ENCODE measurements around the gene BEND3.

The BEND3 gene

DNA sequence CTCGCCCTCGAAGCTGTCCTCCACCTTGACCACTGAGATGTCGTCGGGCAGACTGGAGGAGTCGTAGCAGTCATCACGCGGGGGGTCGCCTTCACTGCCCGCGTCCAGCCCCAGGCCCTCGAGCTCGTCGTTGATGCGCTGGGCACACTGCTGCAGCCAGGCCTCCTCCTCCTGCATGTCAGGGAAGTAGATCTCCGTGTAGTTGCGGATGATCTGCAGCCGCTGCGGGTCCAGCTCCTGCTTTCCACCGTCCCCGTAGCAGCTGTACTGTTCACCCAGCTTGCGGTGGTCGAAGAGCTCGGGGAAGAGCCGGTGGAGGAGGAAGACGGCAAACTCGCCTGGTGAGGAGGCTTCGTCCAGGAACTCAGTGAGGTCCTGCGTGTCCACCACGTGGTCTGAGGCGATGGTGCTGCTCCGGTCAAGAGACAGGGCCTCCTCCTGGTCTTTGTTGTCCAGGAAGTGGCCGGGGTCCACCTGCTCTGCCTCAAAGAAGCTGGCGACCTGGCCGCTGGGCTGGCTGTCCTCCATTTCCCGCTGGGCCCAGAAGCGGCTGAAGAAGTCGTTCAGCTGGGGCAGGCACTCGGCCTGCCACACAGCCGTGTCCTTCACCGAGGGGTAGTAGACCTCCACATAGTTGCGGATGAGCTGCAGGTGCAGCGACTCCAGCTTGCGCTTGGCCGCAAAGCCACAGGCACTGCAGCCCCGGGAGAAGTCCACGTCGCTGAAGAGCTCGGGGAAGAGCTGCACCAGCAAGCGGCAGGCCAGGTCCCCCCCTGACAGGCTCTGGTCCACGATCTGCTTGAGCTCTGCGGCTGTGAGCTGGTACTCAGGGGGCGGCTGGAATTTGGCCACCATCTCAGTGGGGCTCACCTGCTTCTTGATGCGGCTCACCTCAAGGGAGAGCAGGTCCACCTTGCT is 45.4 kb downstream of the BEND3 start:
- H3F3A ChIP-seq (ENCODE audit: insufficient read depth, low read length) = peaks cover 4% of the 10 kb centered on the region; the same call in 1 of the 2 replicates
- no peaks in the 10 kb centered on the region for H3K9me2 ChIP-seq (replicated peaks; ENCODE audit: insufficient read depth, low read length)
- H3K9ac ChIP-seq (ENCODE audit: low read length) = no peak overlapping the region
- no peak overlapping the region for H3K4me3 ChIP-seq (ENCODE audit: low read length)
- H4K20me1 ChIP-seq (ENCODE audit: insufficient read depth, low read length) = no peaks in the 10 kb centered on the region
- TF ChIP-seq EZH2phosphoT487 (IDR thresholded peaks at IDR 0.05; ENCODE audit: low read length) = no peak
- TF ChIP-seq EZH2 (optimal IDR thresholded peaks at IDR 0.05; ENCODE audit: low read depth, low read length) = no peak
- TF ChIP-seq, protein P1, sequence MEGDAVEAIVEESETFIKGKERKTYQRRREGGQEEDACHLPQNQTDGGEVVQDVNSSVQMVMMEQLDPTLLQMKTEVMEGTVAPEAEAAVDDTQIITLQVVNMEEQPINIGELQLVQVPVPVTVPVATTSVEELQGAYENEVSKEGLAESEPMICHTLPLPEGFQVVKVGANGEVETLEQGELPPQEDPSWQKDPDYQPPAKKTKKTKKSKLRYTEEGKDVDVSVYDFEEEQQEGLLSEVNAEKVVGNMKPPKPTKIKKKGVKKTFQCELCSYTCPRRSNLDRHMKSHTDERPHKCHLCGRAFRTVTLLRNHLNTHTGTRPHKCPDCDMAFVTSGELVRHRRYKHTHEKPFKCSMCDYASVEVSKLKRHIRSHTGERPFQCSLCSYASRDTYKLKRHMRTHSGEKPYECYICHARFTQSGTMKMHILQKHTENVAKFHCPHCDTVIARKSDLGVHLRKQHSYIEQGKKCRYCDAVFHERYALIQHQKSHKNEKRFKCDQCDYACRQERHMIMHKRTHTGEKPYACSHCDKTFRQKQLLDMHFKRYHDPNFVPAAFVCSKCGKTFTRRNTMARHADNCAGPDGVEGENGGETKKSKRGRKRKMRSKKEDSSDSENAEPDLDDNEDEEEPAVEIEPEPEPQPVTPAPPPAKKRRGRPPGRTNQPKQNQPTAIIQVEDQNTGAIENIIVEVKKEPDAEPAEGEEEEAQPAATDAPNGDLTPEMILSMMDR (IDR thresholded peaks at IDR 0.05; ENCODE audit: low read length) = no peak
- no peak overlapping the region for H3K4me2 ChIP-seq (ENCODE audit: low read depth, low read length)
- no peak overlapping the region for H2AFZ ChIP-seq (ENCODE audit: low read length)
- H3K27me3 ChIP-seq (replicated peaks; ENCODE audit: insufficient read depth, low read length) = no peaks in the 10 kb centered on the region
- H3K9me3 ChIP-seq (replicated peaks; ENCODE audit: insufficient read depth, low read length) = no peaks in the 10 kb centered on the region
- H3K79me2 ChIP-seq (ENCODE audit: low read length) = no peaks in the 10 kb centered on the region
- DNase-seq = no peak
- H3K4me1 ChIP-seq (ENCODE audit: low read length) = peaks cover 9% of the 10 kb centered on the region
- H3K27ac ChIP-seq (ENCODE audit: low read length) = no peak overlapping the region
- no peaks in the 10 kb centered on the region for H3K36me3 ChIP-seq (replicated peaks; ENCODE audit: insufficient read depth, low read length)

DNA sequence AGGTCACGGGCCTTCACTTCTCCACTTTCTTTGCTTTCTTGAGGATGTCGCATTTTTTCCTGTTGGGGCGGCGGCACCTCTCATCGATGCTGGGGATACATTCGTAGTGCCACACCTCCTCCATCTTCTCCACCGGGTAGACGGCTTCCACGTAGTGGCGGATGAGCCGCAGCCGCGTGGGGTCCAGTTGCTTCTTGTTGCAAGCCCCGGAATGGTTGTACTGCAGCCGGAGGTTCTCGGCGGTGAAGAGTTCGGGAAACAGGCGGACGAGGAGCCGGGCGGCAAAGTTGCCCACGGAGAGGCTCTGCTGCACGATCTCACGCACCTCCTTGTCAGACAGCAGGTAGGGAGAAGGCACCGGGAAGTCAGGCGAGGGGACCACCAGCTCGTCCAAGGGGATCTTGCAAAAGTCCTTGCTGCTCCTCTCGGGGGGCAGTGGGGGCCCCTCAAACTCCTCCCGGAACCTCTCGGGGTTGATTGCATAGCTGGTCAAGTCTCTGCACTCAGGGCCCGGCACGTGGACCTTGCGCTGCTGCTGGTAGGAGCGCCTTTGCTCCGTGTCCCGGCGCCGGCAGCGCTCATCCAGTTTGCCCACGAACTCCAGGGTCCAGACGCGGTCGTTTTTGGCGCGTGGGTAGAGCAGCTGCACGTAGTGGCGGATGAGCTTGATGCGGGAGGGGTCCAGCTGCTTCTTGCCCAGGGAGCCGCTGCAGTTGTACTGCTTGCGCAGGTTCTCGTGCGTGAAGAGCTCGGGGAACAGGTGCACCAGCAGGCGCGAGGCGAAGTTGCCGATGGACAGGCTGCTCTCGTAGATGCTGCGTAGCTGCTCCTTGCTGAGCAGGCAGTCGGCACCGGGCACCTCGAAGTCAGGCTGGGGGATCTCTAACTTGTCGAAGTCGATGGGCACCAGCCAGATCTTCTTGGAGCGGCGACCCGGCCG is 46.4 kb downstream of the BEND3 start:
- Histone ChIP-seq H3K36me3 (replicated peaks; ENCODE audit: insufficient read depth, low read length) (no peaks in the 10 kb centered on the region), H3K79me2 (ENCODE audit: low read length) (no peaks in the 10 kb centered on the region), H4K20me1 (ENCODE audit: insufficient read depth, low read length) (no peaks in the 10 kb centered on the region), H2AFZ (ENCODE audit: low read length) (no peak overlapping the region), H3F3A (ENCODE audit: insufficient read depth, low read length) (peaks cover 10% of the 10 kb centered on the region), H3K27ac (ENCODE audit: low read length) (no peak overlapping the region), H3K4me3 (ENCODE audit: low read length) (no peak overlapping the region), H3K27me3 (replicated peaks; ENCODE audit: insufficient read depth, low read length) (no peaks in the 10 kb centered on the region), H3K9me2 (replicated peaks; ENCODE audit: insufficient read depth, low read length) (no peaks in the 10 kb centered on the region), H3K9ac (ENCODE audit: low read length) (no peak overlapping the region), H3K4me1 (ENCODE audit: low read length) (peaks cover 17% of the 10 kb centered on the region), H3K4me2 (ENCODE audit: low read depth, low read length) (no peak overlapping the region), H3K9me3 (replicated peaks; ENCODE audit: insufficient read depth, low read length) (no peaks in the 10 kb centered on the region)
- DNase-seq = no peak
- no peak for TF ChIP-seq EZH2 (optimal IDR thresholded peaks at IDR 0.05; ENCODE audit: low read depth, low read length)
- TF ChIP-seq EZH2phosphoT487 (IDR thresholded peaks at IDR 0.05; ENCODE audit: low read length) = no peak
- TF ChIP-seq, protein P1 (IDR thresholded peaks at IDR 0.05; ENCODE audit: low read length) = no peak

DNA sequence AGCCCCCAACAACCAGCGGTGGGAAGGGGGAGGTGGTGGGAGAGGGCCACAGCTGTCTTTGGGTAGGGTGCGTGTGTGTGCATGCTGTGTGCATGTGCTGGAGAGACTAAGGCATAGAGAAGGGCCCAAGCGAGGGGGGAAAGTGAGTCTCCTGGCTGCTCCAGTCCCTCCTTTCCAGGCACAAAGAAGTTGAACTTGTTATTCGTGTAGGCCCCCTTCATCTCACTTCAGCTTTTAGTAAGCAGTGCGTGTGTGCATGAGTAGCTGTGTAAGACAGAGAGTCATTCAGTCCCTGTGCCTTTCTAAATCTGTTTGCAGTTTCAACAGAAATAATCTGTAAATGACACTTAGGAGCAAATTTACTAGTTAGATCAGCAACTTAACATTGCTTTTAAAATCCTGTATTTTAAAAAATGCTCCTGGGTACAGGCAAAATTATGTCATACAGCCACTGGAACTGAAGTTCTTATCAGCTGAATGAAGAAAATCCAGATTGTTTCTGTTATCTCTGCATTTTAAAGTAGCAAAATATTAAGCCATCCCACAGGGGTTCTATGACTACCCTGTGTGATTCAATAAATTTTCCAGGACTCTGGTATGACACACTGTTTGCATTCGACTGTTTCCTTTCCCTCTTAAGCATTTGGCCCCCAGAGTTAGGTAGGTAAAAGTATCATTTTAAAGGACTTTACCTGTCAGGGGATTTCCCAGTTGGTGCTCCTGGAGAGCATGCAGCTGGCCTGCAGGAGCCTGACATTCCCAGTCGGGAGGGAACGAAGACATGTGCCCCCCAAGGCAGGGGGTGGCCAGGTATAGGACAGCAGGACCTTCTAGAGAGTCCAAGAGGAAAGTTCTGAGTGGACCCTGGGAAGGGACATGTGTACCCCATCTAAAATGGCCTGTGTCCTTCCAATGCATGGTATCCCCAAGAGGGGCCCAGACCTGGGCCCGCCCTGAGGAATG is 48.3 kb downstream of the BEND3 start:
- H3K36me3 ChIP-seq (replicated peaks; ENCODE audit: insufficient read depth, low read length) = no peaks in the 10 kb centered on the region
- no peaks in the 10 kb centered on the region for H4K20me1 ChIP-seq (ENCODE audit: insufficient read depth, low read length)
- H2AFZ ChIP-seq (ENCODE audit: low read length) = no peak overlapping the region
- H3K4me2 ChIP-seq (ENCODE audit: low read depth, low read length) = no peak overlapping the region
- DNase-seq = no peak
- peaks cover 33% of the 10 kb centered on the region for H3K4me1 ChIP-seq (ENCODE audit: low read length)
- no peaks in the 10 kb centered on the region for H3K9me2 ChIP-seq (replicated peaks; ENCODE audit: insufficient read depth, low read length)
- H3K27me3 ChIP-seq (replicated peaks; ENCODE audit: insufficient read depth, low read length) = no peaks in the 10 kb centered on the region
- no peak overlapping the region for H3K9ac ChIP-seq (ENCODE audit: low read length)
- H3K79me2 ChIP-seq (ENCODE audit: low read length) = no peaks in the 10 kb centered on the region
- no peaks in the 10 kb centered on the region for H3K9me3 ChIP-seq (replicated peaks; ENCODE audit: insufficient read depth, low read length)
- TF ChIP-seq EZH2 (optimal IDR thresholded peaks at IDR 0.05; ENCODE audit: low read depth, low read length) (no peak), EZH2phosphoT487 (IDR thresholded peaks at IDR 0.05; ENCODE audit: low read length) (no peak)
- TF ChIP-seq, protein P1 (IDR thresholded peaks at IDR 0.05; ENCODE audit: low read length) = no peak
- H3F3A ChIP-seq (ENCODE audit: insufficient read depth, low read length) = peaks cover 18% of the 10 kb centered on the region
- no peak overlapping the region for H3K27ac ChIP-seq (ENCODE audit: low read length)
- H3K4me3 ChIP-seq (ENCODE audit: low read length) = no peak overlapping the region

Data from MM.1S (cell line).